Epithelial cell of esophagus (primary cell): ENCODE data around the gene RPS15.

Experiments
- DNase-seq: peaks from one replicate; pipeline ENCODE4 v3.0.0; 2010; ENCODE audit warnings: low read depth
- H3K4me3 ChIP-seq: 2 replicates; pipeline ENCODE4 v1.5.1; 2011; ENCODE audit warnings: mild to moderate bottlenecking, low read length, control low read depth
- TF ChIP-seq, protein P1 (sequence below): IDR thresholded peaks from 2 replicates; pipeline ENCODE4 v1.5.1; 2011; ENCODE audit warnings: low read depth, mild to moderate bottlenecking, low read length, control low read depth, inconsistent platforms; ENCODE audit not compliant: insufficient read depth; ENCODE audit errors: missing control alignments

The RPS15 gene

DNA sequence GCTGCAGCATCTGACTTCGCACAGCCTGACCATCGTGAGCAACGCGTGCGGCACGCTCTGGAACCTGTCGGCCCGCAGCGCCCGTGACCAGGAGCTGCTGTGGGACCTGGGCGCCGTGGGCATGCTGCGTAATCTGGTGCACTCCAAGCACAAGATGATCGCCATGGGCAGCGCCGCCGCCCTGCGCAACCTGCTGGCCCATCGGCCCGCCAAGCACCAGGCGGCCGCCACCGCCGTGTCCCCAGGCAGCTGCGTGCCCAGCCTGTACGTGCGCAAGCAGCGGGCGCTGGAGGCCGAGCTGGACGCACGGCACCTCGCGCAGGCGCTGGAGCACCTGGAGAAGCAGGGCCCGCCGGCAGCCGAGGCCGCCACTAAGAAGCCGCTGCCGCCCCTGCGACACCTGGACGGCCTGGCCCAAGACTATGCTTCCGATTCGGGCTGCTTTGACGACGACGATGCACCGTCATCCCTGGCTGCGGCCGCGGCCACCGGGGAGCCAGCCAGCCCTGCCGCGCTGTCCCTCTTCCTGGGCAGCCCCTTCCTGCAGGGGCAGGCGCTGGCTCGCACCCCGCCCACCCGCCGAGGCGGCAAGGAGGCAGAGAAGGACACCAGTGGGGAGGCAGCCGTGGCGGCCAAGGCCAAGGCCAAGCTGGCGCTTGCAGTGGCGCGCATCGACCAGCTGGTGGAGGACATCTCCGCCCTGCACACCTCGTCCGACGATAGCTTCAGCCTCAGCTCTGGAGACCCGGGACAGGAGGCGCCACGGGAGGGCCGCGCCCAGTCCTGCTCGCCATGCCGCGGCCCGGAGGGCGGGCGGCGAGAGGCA, 27.2 kb downstream of the RPS15 start:
- DNase-seq = peak; percentile 79
- H3K4me3 ChIP-seq = no peak overlapping the region
- TF ChIP-seq, protein P1, sequence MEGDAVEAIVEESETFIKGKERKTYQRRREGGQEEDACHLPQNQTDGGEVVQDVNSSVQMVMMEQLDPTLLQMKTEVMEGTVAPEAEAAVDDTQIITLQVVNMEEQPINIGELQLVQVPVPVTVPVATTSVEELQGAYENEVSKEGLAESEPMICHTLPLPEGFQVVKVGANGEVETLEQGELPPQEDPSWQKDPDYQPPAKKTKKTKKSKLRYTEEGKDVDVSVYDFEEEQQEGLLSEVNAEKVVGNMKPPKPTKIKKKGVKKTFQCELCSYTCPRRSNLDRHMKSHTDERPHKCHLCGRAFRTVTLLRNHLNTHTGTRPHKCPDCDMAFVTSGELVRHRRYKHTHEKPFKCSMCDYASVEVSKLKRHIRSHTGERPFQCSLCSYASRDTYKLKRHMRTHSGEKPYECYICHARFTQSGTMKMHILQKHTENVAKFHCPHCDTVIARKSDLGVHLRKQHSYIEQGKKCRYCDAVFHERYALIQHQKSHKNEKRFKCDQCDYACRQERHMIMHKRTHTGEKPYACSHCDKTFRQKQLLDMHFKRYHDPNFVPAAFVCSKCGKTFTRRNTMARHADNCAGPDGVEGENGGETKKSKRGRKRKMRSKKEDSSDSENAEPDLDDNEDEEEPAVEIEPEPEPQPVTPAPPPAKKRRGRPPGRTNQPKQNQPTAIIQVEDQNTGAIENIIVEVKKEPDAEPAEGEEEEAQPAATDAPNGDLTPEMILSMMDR = peak; percentile 52

DNA sequence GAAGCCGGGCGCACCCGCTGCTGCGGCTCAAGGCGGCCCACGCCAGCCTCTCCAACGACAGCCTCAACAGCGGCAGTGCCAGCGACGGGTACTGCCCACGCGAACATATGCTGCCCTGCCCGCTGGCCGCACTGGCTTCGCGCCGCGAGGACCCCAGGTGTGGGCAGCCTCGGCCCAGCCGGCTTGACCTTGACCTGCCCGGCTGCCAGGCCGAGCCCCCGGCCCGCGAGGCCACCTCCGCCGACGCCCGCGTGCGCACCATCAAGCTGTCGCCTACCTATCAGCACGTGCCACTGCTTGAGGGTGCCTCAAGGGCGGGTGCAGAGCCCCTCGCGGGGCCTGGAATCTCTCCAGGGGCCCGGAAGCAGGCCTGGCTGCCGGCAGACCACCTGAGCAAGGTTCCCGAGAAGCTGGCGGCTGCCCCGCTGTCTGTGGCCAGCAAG, 27.8 kb downstream of the RPS15 start:
- H3K4me3 ChIP-seq = no peak overlapping the region
- TF ChIP-seq, protein P1 = no peak
- no peak for DNase-seq

DNA sequence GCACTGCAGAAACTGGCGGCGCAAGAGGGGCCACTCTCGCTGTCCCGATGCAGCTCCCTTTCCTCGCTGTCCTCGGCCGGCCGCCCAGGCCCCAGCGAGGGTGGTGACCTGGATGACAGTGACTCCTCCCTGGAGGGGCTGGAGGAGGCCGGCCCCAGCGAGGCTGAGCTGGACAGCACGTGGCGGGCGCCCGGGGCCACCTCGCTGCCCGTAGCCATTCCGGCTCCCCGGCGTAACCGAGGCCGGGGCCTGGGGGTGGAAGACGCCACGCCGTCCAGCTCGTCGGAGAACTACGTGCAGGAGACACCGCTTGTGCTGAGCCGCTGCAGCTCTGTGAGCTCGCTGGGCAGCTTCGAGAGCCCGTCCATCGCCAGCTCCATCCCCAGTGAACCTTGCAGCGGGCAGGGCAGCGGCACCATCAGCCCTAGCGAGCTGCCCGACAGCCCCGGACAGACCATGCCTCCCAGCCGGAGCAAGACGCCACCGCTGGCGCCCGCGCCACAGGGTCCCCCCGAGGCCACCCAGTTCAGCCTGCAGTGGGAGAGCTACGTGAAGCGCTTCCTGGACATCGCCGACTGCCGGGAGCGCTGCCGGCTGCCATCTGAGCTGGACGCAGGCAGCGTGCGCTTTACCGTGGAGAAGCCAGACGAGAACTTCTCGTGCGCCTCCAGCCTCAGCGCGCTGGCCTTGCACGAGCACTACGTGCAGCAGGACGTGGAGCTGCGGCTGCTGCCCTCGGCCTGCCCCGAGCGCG, 28.4 kb downstream of the RPS15 start:
- no peak for DNase-seq
- no peak overlapping the region for H3K4me3 ChIP-seq
- TF ChIP-seq, protein P1 = no peak

DNA sequence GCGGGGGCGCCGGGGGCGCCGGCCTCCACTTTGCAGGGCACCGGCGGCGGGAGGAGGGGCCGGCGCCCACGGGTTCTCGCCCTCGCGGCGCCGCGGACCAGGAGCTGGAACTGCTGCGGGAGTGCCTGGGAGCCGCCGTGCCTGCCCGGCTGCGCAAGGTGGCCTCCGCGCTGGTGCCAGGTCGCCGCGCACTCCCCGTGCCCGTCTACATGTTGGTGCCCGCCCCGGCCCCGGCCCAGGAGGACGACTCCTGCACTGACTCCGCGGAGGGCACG, 29.0 kb downstream of the RPS15 start:
- TF ChIP-seq, protein P1 = no peak
- H3K4me3 ChIP-seq = no peak overlapping the region
- no peak for DNase-seq

GRCh38 chr19:1467490-1468273, 29.5 kb downstream of the RPS15 start:
- no peak overlapping the region for H3K4me3 ChIP-seq
- TF ChIP-seq, protein P1 = no peak
- DNase-seq = no peak

DNA sequence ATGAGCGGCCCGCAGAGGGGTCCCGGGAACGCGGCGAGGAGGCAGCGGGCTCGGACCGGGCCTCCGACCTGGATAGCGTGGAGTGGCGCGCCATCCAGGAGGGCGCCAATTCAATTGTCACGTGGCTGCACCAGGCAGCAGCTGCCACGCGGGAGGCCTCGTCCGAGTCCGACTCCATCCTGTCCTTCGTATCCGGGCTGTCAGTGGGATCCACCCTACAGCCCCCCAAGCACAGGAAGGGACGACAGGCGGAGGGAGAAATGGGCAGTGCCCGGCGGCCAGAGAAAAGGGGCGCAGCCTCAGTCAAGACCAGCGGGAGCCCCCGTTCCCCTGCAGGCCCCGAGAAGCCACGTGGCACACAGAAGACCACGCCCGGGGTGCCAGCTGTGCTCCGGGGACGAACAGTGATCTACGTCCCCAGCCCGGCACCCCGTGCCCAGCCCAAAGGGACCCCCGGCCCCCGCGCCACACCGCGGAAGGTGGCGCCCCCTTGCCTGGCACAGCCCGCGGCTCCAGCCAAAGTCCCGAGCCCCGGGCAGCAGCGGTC, 30.2 kb downstream of the RPS15 start:
- no peak for DNase-seq
- TF ChIP-seq, protein P1 = no peak
- H3K4me3 ChIP-seq = peak overlapping the region; percentile 1
